DMS 273 (cell line): ENCODE measurements around the gene CTDP1.
"Not testable (repeated sequence)": the region's sequence is repeated elsewhere in the genome, so short reads cannot be mapped to it uniquely, and the experiment has no call there.

ENCODE experiments used
- DNase-seq: peaks from one replicate; lab custom pipeline; 2025; ENCODE audit not compliant: unreplicated experiment; lab: John Stamatoyannopoulos, UW

CTDP1 gene

DNA sequence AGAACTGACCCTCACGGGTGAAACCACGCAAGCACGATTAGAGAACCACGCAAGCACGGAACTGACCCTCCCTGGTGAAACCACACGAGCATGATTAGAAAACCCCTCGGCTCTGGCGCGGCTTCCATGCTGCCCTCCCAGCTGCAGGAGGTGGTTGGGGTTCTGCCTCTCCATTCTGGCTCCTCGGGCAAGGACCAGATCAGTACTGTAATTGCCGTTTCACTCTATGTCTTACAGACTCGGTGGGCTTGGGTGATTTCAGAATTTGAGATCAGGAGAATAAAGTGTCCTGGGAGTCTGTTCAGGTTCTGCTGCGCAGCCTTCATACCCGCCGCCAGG, 59.8 kb downstream of the CTDP1 start:
- no peak for DNase-seq

DNA sequence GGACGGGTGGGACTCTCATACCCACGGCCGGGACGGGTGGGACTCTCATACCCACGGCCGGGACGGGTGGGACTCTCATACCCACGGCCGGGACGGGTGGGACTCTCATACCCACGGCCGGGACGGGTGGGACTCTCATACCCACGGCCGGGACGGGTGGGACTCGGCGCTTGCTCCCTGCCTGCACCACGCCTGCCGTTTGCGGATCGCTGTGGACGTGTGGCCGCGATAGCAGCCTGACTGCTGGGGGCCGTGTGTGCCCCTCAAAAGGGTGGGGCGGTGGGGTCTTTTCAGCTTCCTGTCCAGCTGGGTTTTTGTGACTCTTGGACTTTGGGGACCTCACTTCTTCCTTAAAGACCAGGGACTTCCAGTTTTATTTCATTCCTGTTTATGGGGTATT, 60.4 kb downstream of the CTDP1 start:
- DNase-seq, result not testable (repeated sequence)

DNA sequence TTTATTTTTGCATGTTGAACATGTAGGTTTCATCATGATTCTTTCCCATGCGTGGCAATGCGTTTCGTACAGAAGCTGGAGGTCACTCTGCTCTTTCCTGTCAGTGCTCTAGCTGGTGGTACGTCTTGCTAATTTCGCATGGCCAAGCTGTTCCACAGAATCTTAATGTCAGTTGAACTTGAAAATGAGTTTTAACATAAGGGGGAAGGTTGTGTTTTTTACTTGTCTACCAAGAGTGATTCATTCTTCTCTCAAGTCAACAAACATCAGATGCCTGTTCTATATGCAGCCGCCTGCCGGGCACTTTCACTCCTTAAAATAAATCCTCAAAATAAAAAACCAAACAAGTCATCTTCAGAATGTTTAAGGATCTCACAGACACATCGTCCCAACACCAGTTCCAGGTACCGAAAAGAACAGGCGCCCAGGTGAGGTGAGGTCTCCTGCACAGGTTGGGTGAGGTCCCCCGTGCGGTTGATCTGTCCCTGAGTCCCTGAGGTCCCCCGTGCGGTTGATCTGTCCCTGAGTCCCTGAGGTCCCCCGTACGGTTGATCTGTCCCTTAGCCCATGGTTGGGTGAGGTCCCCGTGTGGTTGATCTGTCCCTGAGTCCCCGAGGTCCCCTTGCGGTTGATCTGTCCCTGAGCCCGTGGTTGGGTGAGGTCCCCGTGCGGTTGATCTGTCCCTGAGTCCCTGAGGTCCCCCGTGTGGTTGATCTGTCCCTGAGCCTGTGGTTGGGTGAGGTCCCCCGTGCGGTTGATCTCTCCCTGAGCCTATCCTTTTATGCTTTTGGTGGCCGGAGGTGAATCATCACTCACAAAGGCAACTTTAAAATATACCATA, 61.1 kb downstream of the CTDP1 start:
- DNase-seq, result no peak

DNA sequence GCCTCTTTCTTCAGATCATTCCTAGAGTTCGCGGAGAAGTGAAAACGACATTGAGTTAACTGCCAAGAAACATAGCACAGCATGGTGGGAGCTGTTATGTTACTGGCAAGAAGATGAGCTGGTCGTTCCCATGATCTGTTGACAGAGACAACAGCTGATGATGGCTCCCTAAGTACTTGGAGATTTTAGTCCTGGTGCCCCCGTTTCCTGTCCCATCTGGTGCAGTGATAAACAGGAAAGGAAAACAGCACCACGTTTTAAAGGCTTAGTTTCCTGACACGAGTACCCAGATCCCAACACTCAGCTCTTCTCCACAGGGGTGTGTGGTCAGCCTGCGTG, 61.7 kb downstream of the CTDP1 start:
- no peak for DNase-seq

DNA sequence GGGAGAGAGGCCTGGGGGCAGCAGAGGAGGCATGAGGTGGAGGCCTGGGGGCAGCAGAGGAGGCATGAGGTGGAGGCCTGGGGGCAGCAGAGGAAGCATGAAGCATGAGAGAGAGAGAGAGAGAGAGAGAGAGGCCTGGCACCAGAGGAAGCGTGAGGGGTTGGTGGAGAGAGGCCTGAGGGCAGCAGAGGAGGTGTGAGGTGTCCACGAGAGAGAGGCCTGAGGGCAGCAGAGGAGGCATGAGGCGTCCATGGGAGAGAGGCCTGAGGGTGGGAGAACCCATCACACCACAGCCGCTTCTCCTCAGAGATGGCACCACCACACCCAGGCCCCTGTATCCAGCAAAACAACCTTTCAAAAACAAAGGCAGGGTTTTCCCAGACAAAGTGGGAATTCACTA, 62.5 kb downstream of the CTDP1 start:
- no peak for DNase-seq

DNA sequence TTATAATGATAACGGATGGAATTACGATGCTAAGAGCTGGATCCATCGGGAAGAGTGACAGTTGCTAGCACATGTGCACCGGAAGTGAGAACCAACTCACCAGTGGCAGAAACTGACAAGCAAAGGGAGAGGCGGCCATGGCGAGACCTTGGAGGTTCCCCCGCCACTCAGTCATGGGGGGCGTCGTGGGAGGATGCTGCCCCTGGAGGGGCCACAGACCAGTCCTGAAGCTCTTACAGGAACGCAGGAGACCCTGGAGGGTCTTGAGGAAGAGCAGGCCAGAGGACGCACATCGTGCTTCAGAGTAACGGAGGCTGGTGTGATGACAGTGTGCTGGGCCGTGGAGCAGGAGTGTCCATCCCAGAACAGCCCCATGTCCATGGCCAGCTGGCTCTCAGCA, 65.0 kb downstream of the CTDP1 start:
- no peak for DNase-seq

DNA sequence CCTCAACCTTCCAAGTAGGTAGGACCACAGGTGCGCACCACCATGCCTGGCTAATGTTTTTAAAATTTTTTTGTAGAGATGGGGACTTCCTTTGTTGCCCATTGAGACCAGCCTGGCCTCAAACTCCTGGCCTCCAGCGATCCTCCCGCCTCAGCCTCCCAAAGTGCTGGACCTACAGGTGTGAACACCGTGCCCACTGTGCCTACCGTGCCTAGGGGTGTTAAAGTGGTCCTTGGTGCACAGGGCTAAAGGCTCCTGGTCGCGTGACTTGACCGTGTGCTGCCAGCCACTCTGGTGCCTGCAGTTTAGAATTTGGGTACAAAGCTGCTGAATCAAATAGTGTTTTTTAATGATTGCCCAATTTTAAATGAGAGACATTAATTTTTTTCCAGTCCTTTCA, 67.1 kb downstream of the CTDP1 start:
- DNase-seq, result no peak

DNA sequence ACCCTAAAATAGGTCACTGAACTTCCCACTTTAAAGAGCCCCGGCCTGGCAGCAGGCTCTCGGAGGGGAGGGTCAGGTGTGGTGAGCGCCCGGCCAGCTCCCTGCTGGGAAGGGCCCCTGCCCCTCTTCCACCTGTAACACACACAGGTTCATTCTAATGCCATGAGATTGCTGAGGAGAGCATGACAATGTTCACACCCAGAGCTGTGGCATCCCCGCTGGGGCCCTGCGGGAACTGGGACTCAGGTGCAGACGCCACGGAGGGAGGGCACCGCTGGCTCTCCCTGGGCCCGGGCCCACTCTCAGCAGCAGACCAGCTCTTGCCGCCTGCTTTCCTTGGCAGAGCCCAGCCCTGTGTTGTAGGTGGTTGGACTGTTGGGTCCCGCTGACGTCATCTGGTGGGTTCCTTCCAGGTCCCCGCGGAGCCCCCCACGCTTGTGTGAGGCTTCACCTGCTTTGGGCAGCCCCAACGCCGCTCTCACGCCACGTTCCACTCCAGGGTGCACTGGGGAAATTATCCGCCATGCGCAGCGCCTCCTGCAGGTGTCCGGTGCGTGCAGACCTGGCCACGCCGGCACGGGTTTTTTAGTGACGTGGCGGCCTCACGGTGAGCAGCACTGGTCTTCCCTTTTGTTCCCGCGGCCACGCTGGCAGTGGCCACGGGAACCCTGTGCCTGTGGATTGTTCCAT, 67.7 kb downstream of the CTDP1 start:
- no peak for DNase-seq

DNA sequence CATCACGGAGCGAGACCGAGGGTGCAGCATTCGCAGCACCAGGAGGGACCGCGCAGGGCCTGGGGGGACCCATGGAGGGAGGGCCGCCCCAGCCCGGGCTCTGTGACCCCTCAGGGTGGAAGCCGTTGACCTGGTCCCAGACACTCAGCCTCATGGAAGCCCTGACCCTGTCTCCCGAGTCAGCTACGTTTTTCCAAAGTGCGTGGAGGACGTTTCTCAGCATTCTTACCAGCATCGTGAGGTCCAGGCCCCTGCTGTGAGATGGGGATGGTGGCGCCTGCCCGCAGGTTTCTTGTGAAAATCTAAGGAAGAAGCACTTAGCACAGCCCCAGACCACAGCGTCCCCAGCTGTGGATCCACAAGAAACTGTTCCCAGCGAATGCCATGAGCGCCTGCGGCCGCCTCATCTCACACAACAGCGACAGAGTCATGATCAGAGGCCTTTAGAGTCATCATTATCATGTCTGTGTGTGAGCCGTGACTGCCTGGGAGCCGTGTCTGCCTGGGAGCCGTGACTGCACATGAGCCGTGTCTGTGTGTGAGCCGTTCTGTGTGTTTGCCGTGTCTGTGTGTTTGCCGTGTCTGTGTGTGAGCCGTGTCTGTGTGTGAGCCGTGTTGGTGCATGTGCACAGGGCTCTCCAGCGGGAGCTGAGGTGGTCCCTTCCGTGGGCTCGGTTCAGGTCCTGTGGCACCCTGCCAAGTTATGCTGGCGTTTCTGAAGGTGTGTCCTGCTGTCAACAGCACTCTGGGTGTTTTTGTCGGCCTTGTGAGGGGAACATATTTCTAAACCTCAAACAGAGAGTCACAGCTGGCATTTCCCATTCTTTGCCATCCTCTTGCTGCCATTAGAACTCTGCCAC, 68.9 kb downstream of the CTDP1 start:
- DNase-seq, result no peak

DNA sequence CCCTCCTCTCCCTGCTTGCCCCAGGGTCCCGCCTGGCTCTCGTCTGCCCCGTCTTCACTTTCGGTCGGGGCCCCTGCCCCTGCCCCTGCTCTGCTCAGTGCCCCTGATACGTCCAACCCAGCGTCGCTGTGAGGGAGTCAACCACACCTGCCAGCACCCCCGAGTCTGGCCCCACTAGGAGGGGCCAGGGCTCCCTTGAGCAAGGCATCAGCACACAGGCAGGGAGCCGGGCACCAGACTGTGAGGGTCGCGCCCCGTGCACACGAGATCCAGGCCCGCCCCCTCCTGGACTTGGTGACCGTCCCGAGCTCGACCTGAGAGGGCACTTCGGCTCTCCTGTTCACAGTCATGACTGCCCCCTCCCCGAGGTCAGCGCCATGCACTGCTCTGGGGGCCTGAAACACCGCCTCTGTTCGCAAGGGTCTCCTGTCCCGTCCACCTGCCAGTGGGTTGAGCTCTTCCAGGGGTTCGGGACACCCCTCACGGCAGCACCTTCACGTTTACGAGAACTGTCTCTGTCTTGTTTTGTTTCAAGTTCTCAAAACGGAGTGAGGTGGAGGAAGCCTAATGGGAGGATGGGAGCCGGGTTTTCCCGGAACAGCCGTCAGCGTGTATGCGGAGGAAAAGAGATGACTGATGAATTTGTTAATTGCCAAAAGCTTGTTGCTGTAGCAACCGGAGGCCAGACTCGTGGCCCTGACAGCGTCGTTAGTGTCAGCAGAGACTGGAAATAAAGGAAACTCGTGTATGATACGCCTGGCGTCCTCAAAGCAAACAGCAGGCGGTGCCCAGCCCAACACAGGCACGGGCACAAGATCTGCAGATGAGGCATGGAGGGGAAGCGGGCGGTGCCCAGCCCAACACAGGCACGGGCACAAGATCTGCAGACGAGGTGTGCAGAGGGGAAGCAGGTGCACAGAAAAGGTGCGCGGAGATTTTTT, 69.9 kb downstream of the CTDP1 start:
- no peak for DNase-seq

DNA sequence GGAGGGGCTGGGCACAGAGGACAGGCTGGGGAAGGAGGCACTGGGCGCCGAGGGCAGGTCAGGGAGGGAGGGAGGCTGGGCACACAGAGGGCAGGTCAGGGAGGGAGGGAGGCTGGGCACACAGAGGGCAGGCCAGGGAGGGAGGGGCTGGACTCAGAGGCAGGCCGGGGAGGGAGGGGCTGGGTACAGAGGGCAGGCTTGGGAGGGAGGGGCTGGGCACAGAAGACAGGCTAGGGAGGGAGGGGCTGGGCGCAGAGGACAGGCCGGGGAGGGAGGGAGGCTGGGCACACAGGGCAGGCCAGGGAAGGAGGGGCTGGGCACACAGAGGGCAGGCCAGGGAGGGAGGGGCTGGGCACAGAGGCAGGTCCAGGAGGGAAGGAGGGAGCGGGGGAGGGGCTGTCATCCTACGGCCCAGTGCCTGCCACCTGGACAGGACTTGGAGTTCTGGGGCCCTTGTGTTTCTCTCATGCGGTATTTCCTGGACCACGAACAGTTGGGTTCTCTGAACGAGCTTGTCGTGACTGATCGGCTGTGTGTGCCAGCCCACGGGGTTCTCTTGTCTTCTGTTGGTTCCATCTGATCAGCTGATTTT, 71.5 kb downstream of the CTDP1 start:
- no peak for DNase-seq

DNA sequence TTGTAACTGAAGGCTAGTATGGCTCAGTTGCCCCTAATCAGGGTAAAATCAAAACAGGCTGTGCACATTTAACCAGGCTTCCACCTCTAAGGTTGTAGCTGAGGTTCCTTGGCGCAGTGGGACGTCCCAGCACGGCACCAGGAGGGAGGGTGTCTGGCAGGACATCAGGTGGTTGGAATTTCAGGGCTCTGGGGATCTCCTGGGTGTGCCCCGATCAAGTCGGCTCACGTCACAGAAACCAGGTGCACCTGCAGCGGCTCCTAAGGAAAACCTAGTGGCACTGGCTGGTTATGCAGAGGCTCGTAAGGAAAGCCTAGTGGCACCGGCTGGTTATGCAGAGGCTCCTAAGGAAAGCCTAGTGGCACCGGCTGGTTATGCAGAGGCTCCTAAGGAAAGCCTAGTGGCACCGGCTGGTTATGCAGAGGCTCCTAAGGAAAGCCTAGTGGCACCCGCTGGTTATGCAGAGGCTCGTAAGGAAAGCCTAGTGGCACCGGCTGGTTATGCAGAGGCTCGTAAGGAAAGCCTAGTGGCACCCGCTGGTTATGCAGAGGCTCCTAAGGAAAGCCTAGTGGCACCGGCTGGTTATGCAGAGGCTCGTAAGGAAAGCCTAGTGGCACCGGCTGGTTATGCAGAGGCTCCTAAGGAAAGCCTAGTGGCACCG, 72.4 kb downstream of the CTDP1 start:
- DNase-seq, result not testable (repeated sequence)

DNA sequence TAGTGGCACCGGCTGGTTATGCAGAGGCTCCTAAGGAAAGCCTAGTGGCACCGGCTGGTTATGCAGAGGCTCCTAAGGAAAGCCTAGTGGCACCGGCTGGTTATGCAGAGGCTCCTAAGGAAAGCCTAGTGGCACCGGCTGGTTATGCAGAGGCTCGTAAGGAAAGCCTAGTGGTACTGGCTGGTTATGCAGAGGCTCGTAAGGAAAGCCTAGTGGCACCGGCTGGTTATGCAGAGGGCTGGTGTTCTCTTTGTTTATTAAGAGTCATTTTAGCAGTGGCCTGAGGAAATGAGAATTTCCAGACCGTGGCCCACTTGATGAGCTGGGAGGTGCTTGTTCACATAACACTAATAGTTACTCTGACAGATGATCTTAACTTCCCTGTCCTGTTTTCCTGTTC, 73.3 kb downstream of the CTDP1 start:
- DNase-seq, result not testable (repeated sequence)

DNA sequence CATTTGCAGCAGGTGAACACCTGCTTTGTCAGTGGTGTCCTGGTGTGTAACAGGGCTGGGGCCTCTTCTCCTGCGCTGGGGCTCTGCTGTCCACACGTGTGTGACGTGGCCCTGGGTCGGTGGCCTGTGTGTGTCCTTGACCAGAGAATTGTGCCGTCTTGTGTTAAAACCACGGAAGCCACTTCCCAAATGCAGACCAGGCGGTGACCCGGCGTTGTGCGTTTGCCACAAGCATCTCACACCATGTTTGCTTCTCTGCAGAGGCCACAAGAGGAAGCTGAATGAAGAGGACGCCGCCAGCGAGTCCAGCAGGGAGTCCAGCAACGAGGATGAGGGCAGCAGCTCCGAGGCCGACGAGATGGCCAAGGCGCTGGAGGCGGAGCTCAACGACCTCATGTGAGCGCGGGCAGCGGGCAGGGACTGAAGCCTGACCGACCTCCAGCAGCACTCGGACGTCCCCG, 73.8 kb downstream of the CTDP1 start:
- DNase-seq, result no peak

DNA sequence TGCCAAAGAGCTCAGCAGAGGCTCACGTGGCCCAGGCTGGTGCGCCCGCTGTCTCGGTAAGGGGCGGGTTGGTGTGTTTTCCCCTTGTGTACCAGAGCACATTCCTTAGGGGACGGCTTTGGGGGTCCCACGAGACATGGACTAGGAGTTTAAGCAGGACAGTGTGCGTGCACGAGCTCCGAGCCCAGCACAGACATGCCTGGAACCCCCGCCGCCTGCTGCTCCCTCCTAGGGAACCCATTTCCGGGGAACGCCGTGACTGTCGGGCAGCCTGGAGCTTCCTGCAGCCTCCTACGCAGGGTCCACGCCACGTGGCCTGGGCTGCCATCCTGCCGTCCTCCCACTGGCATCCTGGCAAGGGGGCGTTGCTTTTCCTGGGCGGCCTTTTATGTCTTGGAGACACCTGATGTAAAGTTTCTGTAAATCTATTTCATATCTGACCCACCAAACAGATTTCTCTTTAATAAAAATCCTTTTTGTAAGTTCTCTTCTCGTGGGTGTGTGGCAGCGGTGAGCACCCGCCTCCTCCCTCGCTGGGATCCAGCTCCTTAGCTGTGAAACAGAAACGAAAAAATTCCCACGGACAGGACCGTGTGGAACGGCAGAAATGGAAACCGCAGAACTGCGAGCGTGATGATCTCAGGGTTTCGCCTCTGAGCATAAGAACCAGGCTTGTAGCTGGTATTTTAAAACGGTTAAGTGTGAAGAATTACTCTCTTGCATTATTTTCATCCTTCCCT, 74.6 kb downstream of the CTDP1 start:
- no peak for DNase-seq

DNA sequence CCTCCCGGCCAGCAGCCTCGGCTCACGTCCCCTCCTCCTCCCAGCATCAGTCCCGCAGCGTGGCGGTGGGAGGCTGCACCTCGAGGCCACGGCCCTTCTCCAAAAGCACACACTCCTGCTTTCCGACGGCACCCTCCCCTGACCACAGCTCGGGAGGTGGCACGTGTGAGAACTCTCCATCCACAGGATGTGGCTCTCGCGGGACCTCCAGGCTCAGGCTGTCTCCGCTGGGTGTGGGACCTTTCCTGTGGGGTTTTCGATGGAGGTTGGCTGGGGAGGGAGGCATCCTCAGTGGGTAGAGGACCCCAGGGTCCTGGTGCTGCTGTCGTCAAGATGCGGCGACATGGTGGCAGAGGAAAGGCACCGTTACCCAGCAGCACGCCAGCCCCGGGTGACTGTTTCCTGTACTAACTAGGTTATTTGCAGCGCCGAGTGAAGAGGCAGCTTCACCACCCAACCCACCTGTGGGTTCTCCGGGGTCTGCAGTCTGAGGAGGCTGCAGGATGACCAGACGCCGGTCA, 75.3 kb downstream of the CTDP1 start:
- no peak for DNase-seq

DNA sequence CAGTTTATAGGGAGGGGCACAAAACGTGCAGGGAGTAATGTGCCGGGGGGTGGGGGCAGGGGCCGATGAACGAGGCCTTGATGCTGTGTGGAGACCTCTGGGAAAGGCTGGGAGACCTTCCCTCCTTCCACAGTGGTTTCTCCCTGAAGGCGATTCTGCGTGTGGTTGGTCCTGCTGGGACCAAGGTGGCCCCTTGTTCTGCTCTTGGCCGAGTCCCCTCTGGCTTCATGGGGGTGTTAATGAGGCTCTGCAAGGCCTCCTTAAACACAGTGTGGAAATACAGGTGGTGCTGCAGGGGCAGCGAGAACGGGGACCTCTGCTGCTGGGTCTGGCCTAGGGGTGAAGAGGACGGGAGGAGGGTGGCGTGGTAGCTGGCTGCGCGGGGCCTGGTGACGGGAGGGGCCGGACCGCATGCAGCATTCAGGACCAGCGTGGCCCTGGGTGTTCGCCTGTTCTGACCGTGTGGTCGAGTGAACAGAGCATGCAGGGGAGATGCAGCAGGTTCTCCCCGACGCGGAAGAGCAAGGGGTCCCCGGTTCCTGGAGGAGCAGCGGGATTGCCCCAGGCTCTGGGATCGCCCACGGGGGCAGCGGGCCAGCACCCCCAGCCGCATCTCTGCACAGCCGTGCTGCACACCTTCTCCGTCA, 76.0 kb downstream of the CTDP1 start:
- DNase-seq, result no peak

DNA sequence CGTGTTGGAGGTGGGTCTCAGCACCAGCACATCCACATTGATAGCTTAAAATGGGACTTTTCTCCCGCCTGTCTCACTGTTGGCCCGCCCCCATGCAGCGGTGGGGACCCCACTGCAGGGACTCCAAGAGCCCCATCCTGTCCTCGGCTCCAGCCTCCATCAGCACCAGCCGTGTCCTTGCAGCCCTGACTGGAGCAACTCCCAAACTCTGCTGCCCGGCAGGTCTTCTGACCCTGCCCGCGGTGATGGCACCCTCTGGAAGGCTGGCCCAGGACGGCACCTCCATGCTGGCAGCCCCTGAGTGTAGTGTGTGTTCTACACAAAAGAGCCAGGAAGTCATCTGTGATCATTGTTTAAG, 76.5 kb downstream of the CTDP1 start:
- DNase-seq, result no peak
